ENCODE data around the gene LPIN1.
"Not testable (repeated sequence)": the region's sequence is repeated elsewhere in the genome, so short reads cannot be mapped to it uniquely, and the experiment has no call there.

GRCh38 chr2:11816935-11817334 is 70.5 kb downstream of the LPIN1 start:
- TF ChIP-seq, protein P1, sequence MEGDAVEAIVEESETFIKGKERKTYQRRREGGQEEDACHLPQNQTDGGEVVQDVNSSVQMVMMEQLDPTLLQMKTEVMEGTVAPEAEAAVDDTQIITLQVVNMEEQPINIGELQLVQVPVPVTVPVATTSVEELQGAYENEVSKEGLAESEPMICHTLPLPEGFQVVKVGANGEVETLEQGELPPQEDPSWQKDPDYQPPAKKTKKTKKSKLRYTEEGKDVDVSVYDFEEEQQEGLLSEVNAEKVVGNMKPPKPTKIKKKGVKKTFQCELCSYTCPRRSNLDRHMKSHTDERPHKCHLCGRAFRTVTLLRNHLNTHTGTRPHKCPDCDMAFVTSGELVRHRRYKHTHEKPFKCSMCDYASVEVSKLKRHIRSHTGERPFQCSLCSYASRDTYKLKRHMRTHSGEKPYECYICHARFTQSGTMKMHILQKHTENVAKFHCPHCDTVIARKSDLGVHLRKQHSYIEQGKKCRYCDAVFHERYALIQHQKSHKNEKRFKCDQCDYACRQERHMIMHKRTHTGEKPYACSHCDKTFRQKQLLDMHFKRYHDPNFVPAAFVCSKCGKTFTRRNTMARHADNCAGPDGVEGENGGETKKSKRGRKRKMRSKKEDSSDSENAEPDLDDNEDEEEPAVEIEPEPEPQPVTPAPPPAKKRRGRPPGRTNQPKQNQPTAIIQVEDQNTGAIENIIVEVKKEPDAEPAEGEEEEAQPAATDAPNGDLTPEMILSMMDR (IDR thresholded peaks at IDR 0.05) = not testable (repeated sequence)
- not testable (repeated sequence) for TF ChIP-seq MAX (IDR thresholded peaks at IDR 0.05); HOXA7 (CRISPR knock-in tag; IDR thresholded peaks at IDR 0.05); ZFP36 (IDR thresholded peaks at IDR 0.05; ENCODE audit: borderline replicate concordance, partially characterized antibody); POLR2A (IDR thresholded peaks at IDR 0.05; ENCODE audit: low read length); RNF2 (IDR thresholded peaks at IDR 0.05; ENCODE audit: borderline replicate concordance, low read depth); MAZ (IDR thresholded peaks at IDR 0.05; ENCODE audit: borderline replicate concordance, low read depth, low read length); CHD2 (IDR thresholded peaks at IDR 0.05; ENCODE audit: low read length, partially characterized antibody); EP300 (IDR thresholded peaks at IDR 0.05); RAD21 (conservative IDR thresholded peaks at IDR 0.05 in 1 of 2, IDR thresholded peaks at IDR 0.05 in 1 of 2)
- TF ChIP-seq, protein P2, sequence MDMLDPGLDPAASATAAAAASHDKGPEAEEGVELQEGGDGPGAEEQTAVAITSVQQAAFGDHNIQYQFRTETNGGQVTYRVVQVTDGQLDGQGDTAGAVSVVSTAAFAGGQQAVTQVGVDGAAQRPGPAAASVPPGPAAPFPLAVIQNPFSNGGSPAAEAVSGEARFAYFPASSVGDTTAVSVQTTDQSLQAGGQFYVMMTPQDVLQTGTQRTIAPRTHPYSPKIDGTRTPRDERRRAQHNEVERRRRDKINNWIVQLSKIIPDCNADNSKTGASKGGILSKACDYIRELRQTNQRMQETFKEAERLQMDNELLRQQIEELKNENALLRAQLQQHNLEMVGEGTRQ (IDR thresholded peaks at IDR 0.05) = not testable (repeated sequence)

Measured in A549 (cell line).